Gastrocnemius medialis (tissue), 4 donors: ENCODE measurements around the gene HYAL3. TPM values are rescaled to one million over a fixed set of nuclear protein-coding genes. Genes with fewer than 3 reads are reported as not detected.

ENCODE experiments used
- ATAC-seq, 2 donors: fragments of 150-250 bp; one replicate each; pipeline ENCODE4 v1.9.1; 2016
- DNase-seq, 2 donors: peaks; one replicate each; pipeline ENCODE4 v3.0.0-alpha.2; 2019
- H3K27ac ChIP-seq, 4 donors: fragments of 200-600 bp; sonication (generic); 1 replicate in 1 of 4; 2 replicates in 3 of 4; pipeline ENCODE4 v1.5.1; 2016 to 2018; ENCODE audit warnings: mild to moderate bottlenecking in 2 of 4, moderate library complexity in 1 of 4
- H3K27me3 ChIP-seq, 3 donors: fragments of 200-600 bp; sonication (generic) in 2 of 3; 1 replicate in 1 of 3; 2 replicates in 2 of 3; pipeline versions ENCODE4 v1.5.1 to v1.6.0; 2016 to 2019; ENCODE audit warnings: mild to moderate bottlenecking in 1 of 3, moderate library complexity in 1 of 3
- H3K36me3 ChIP-seq, 2 donors: fragments of 200-600 bp; sonication (generic) in 1 of 2; one replicate each; pipeline ENCODE4 v1.5.1; 2017 to 2018
- H3K4me1 ChIP-seq, 2 donors: fragments of 200-600 bp; sonication (generic) in 1 of 2; one replicate each; pipeline ENCODE4 v1.5.1; 2016 to 2017; ENCODE audit warnings: mild to moderate bottlenecking in 2 of 2
- H3K4me3 ChIP-seq, 4 donors: fragments of 200-600 bp; sonication (generic) in 3 of 4; 1 replicate in 1 of 4; 2 replicates in 3 of 4; pipeline ENCODE4 v1.5.1; 2016 to 2019; ENCODE audit warnings: mild to moderate bottlenecking in 2 of 4
- H3K9me3 ChIP-seq, 3 donors: fragments of 200-600 bp; sonication (generic) in 2 of 3; 1 replicate in 1 of 3; 2 replicates in 2 of 3; pipeline ENCODE4 v1.5.1; 2016 to 2019
- POLR2A ChIP-seq, 2 donors: fragments of 450-650 bp; IDR thresholded peaks; one replicate each; pipeline ENCODE4 v1.6.1; 2017; ENCODE audit warnings: antibody characterized with exemption in 2 of 2, mild to moderate bottlenecking in 2 of 2, moderate library complexity in 2 of 2
- in situ Hi-C, 4 donors: fragments of 200-750 bp; cut with MboI; loops; one replicate each; pipeline versions ENCODE4 v1.15.0 to v1.8.0; 2017; ENCODE audit warnings: low sequenced_read_pairs in 4 of 4
- intact Hi-C: fragments of 100-400 bp; cut with DNase I; formaldehyde crosslinking; loops from one replicate; pipeline ENCODE4 v1.15.1; 2023; ENCODE audit warnings: low total_unique reads
- total RNA-seq, 4 donors: library from RNA; depleted of rRNA; stranded (reverse); fragments of >200 nt; gene quantifications; one replicate each; pipeline versions ENCODE4 v1.1.0 to v1.2.3, GENCODE V29; 2016
- TF ChIP-seq, protein P1 (sequence below), 5 experiments: fragments of 450-650 bp in 3 of 5; fragments of 200-600 bp in 2 of 5; sonication (generic) in 2 of 5; IDR thresholded peaks in 4 of 5; conservative IDR thresholded peaks in 1 of 5; 1 replicate in 4 of 5; 2 replicates in 1 of 5; pipeline ENCODE4 v1.5.1; 2016 to 2019; ENCODE audit warnings: antibody characterized with exemption in 5 of 5, mild to moderate bottlenecking in 3 of 5, moderate library complexity in 3 of 5

Gene HYAL3
- total RNA-seq, 4 donors from 2014 or later, result 1.1 to 2.3 (median 1.2) TPM; not detected in 1

DNA sequence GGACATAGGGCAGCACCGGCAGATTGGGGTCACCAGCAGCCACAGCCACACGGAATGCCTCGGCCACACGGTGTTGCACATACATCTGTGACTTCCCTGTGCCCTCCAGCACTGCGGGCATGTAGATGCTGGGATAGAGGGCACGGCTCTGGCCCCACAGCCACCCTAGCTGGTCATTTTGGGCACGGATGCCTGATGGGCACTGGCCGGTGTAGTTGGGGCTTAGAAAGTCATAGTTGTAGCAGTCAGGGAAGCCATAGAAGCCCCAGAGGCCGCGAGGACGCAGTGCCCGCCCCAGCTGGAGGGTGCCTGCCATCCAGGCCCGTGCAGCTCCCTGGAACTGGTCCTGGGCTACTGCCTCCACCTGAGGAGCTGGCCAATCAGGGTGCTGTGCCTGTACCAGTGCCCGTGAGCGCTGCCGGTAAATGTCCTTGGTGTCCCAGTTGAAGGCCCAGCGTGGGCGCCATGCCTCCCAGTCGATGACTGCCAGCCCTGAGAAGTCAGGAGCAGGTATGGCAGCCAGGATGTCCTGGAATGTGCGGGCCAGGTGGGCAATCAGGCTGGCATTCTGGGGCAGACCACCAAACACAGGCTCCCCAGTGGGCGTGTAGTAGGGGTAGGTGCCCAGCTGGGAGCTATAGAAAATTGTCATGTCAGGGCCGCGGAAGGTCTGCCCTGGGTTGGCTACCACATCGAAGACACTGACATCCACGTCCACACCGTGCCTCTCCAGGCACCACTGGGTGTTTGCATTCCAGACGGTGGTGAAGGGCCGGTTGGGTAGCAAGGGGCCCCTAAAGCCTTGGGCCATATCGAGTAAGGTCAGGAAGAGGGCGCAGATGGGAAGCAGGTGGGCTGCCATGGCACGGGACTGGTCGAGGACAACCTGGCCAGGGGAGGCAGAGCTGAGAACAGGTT is 3.1 kb upstream of the HYAL3 start:
- DNase-seq, result no peak

DNA sequence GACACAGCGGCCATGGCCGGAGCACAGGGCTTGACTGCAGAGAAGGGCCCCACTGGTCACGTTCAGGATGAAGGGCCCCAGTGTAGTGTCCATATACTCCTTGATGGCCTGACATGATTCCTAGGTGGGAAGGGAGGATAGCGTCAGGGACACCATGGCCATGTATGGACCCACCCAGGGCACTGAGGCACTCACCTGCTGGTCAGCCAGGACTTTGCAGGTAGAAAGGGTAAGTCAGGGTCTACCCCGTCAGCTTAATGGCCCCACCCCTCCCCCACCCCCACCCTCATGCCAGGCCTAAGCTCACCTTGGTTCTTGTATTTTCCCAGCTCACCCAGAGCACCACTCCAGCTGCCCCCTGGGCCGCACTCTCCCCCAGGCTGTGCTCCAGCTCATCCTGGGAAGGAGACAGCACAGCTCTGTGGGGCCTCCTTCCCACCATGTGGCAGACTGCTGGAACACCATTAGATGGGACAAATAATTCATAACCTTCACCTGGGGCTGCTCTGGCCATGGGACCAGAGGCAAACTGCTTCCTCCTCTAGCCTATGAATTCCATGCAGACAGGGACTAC is 1.6 kb upstream of the HYAL3 start:
- DNase-seq, result no peak
- intact Hi-C loops (loop anchor here (2.0 kb wide), 1 partner anchor 20 kb away; no protein-coding TSS in a partner anchor), in situ Hi-C loops (no loop called here)
- peaks cover 0 to 5% of the 10 kb centered on the region in 2 donors for H3K36me3 ChIP-seq
- peak overlapping the region in 3 of 4 donors; percentile 60 to 71 (median 61) for H3K4me3 ChIP-seq
- no peaks in the 10 kb centered on the region for H3K9me3 ChIP-seq
- no peak for ATAC-seq
- no peaks in the 10 kb centered on the region for H3K27me3 ChIP-seq
- TF ChIP-seq, protein P1, sequence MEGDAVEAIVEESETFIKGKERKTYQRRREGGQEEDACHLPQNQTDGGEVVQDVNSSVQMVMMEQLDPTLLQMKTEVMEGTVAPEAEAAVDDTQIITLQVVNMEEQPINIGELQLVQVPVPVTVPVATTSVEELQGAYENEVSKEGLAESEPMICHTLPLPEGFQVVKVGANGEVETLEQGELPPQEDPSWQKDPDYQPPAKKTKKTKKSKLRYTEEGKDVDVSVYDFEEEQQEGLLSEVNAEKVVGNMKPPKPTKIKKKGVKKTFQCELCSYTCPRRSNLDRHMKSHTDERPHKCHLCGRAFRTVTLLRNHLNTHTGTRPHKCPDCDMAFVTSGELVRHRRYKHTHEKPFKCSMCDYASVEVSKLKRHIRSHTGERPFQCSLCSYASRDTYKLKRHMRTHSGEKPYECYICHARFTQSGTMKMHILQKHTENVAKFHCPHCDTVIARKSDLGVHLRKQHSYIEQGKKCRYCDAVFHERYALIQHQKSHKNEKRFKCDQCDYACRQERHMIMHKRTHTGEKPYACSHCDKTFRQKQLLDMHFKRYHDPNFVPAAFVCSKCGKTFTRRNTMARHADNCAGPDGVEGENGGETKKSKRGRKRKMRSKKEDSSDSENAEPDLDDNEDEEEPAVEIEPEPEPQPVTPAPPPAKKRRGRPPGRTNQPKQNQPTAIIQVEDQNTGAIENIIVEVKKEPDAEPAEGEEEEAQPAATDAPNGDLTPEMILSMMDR (IDR thresholded peaks at IDR 0.05 in 4 of 5, conservative IDR thresholded peaks at IDR 0.05 in 1 of 5), result peak in 1 of 5 experiments; percentile 15
- TF ChIP-seq POLR2A (IDR thresholded peaks at IDR 0.05), result no peak
- H3K27ac ChIP-seq, result peak overlapping the region; percentile 85 to 91 (median 88)
- H3K4me1 ChIP-seq, result peaks cover 29 to 48% of the 10 kb centered on the region in 2 donors

More for the DNA sequence above, 3.1 kb upstream of the HYAL3 start:
- TF ChIP-seq, protein P1 (IDR thresholded peaks at IDR 0.05 in 4 of 5, conservative IDR thresholded peaks at IDR 0.05 in 1 of 5), result no peak
- no peak for TF ChIP-seq POLR2A (IDR thresholded peaks at IDR 0.05)
- in situ Hi-C loops, result no loop called here
- H3K36me3 ChIP-seq, result no peaks in the 10 kb centered on the region
- no peaks in the 10 kb centered on the region for H3K9me3 ChIP-seq
- peak overlapping the region; percentile 85 to 91 (median 88) for H3K27ac ChIP-seq
- H3K4me3 ChIP-seq, result peak overlapping the region; percentile 45 to 52 (median 49)
- peaks cover 29 to 48% of the 10 kb centered on the region in 2 donors for H3K4me1 ChIP-seq
- intact Hi-C loops, result no loop called here
- no peaks in the 10 kb centered on the region for H3K27me3 ChIP-seq
- no peak for ATAC-seq

DNA sequence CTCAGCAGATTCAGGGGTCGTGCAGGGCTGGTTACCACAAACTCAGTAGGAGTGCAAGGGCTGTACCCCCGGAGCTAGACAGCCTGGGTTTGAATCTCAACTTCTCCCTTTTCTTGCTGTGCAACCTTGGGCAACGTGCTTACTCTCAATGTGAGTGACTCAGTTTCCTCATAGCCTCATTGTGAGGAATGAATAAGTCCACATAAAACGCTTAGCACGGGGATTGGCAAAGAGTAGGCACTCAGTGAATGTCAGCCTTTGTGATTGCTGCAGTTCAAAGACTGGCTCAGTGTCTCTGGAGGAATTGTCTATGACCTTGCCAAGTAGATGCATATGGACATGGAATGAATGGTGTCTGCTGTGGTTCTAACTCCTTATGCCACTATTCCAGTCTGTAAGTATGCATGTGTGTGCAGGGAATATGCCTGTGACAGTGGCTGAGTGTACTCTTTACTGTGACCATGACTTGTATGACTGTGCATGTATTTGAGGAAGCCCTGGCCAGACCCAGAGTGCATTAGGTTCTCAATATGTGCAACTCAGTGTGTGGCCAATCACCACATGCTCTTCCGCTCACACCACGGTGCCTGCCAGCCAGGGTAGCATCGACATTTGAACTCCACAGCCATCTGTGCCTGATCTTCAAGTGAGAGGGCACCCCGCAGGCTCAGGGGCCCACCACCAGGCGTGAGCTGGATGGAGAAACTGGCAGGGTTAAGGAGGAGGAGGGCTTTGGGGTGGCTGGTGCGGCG is 900 bp upstream of the HYAL3 start:
- no peak for DNase-seq
- TF ChIP-seq, protein P1 (IDR thresholded peaks at IDR 0.05 in 4 of 5, conservative IDR thresholded peaks at IDR 0.05 in 1 of 5), result no peak
- no peak for TF ChIP-seq POLR2A (IDR thresholded peaks at IDR 0.05)
- in situ Hi-C loops (loop anchor here in 1 of 4 donors (25.0 kb wide), 1 partner anchor 363 kb away; the partner anchor contains the start of genes MON1A and RBM6), intact Hi-C loops (loop anchor here (2.0 kb wide), 1 partner anchor 21 kb away; no protein-coding TSS in a partner anchor)
- peaks cover 29 to 48% of the 10 kb centered on the region in 2 donors for H3K4me1 ChIP-seq
- no peaks in the 10 kb centered on the region for H3K9me3 ChIP-seq
- H3K36me3 ChIP-seq, result peaks cover 0 to 5% of the 10 kb centered on the region in 2 donors
- peak overlapping the region; percentile 85 to 91 (median 88) for H3K27ac ChIP-seq
- no peaks in the 10 kb centered on the region for H3K27me3 ChIP-seq
- H3K4me3 ChIP-seq, result peak overlapping the region; percentile 49 to 71 (median 60)
- peak; percentile 10 to 19 for ATAC-seq

DNA sequence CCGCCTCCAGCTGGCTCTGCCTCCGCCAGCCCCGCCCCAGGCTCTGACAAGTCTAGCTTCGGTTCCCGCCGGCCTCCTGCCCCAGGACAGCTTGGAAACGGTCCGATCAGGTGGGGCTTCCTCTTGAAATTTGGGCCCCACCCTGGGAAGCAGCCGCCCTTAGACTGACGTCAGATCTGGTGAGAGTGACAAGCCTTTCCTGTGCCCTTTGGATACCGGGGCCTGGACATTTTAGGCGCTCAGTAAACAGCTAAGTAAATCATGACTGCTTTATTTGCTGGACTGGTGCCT is 378 bp upstream of the HYAL3 start:
- Histone ChIP-seq H3K9me3 (no peaks in the 10 kb centered on the region), H3K4me3 (peak overlapping the region; percentile 49 to 71 (median 60)), H3K36me3 (peaks cover 0 to 5% of the 10 kb centered on the region in 2 donors), H3K4me1 (peaks cover 29 to 48% of the 10 kb centered on the region in 2 donors), H3K27ac (peak overlapping the region; percentile 85 to 91 (median 88)), H3K27me3 (no peaks in the 10 kb centered on the region)
- ATAC-seq (no peak), DNase-seq (no peak)
- intact Hi-C loops, result no loop called here
- in situ Hi-C loops, result loop anchor here in 1 of 4 donors (25.0 kb wide), 1 partner anchor 362 kb away; the partner anchor contains the start of genes MON1A and RBM6
- no peak for TF ChIP-seq POLR2A (IDR thresholded peaks at IDR 0.05)
- TF ChIP-seq, protein P1 (IDR thresholded peaks at IDR 0.05 in 4 of 5, conservative IDR thresholded peaks at IDR 0.05 in 1 of 5), result no peak
